ENCODE measurements around the gene SMG6.
A peak's percentile ranks its signal among the peaks of the same experiment; 100 is the strongest.

SMG6 gene

GRCh38 chr17:2090804-2091534 lies 212.6 kb downstream of the SMG6 start:
- H3K27ac ChIP-seq, result peak overlapping the region; percentile 30
- TF ChIP-seq CTCF (conservative IDR thresholded peaks at IDR 0.05), result peak; percentile 42; the same call in 1 of the 2 replicates

GRCh38 chr17:2090210-2090641 lies 213.4 kb downstream of the SMG6 start:
- peak overlapping the region; percentile 30 for H3K27ac ChIP-seq
- TF ChIP-seq CTCF (conservative IDR thresholded peaks at IDR 0.05), result no peak

- TF ChIP-seq CTCF (conservative IDR thresholded peaks at IDR 0.05), result no peak
- no peak overlapping the region for H3K27ac ChIP-seq
Measured at GRCh38 chr17:2089021-2089422, 214.6 kb downstream of the SMG6 start.

- no peak for TF ChIP-seq CTCF (conservative IDR thresholded peaks at IDR 0.05)
- no peak overlapping the region for H3K27ac ChIP-seq
Measured at GRCh38 chr17:2087597-2088211, 215.9 kb downstream of the SMG6 start.

- TF ChIP-seq CTCF (conservative IDR thresholded peaks at IDR 0.05), result no peak
- H3K27ac ChIP-seq, result peak overlapping the region; percentile 88
Measured at GRCh38 chr17:2086306-2086705, 217.3 kb downstream of the SMG6 start.

- no peak for TF ChIP-seq CTCF (conservative IDR thresholded peaks at IDR 0.05)
- H3K27ac ChIP-seq, result peak overlapping the region; percentile 88
Measured at GRCh38 chr17:2085648-2085949, 218.0 kb downstream of the SMG6 start.

- no peak for TF ChIP-seq CTCF (conservative IDR thresholded peaks at IDR 0.05)
Measured at GRCh38 chr17:2084766-2085647, 218.6 kb downstream of the SMG6 start.

More at GRCh38 chr17:2084766-2085647, 218.6 kb downstream of the SMG6 start:
- peak overlapping the region; percentile 88 for H3K27ac ChIP-seq
